SK-N-SH (cell line): ENCODE data around the gene PSMG4. TPM values are rescaled to one million over a fixed set of nuclear protein-coding genes. Genes with fewer than 3 reads are reported as not detected.

Experiments used
- CTCF ChIA-PET: fragments of 300-600, 350-600 bp; formaldehyde crosslinking; extraction: SDS; loops from one replicate; lab custom pipeline; 2021; lab: Yijun Ruan, JAX
- POLR2A ChIA-PET: fragments of 350-600 bp; sonication (Branson Sonifier 250); formaldehyde crosslinking; extraction: SDS; loops from one replicate; lab custom pipeline; 2020; ENCODE audit warnings: antibody characterized with exemption, inconsistent platforms; lab: Yijun Ruan, JAX
- DNase-seq: peaks from one replicate; pipeline ENCODE4 v3.0.0; 2012
- H2AFZ ChIP-seq: fragments of 200-600 bp; sonication (generic); 2 replicates; pipeline ENCODE4 v1.8.1; 2016; ENCODE audit warnings: antibody characterized with exemption, mild to moderate bottlenecking, low read depth
- H3F3A ChIP-seq: fragments of 200-600 bp; sonication (generic); replicated peaks from 2 replicates; pipeline ENCODE3; 2016; ENCODE audit warnings: antibody characterized with exemption, mild to moderate bottlenecking; ENCODE audit not compliant: insufficient read depth
- H3K27ac ChIP-seq, 2 experiments: fragments of 200-500 bp in 1 of 2; fragments of 200-600 bp in 1 of 2; sonication (Bioruptor generic) in 1 of 2; sonication (generic), shearing (Covaris generic) in 1 of 2; 2 replicates each; pipeline versions ENCODE4 v1.5.1 to v1.6.1; 2014 to 2016; ENCODE audit warnings: low read depth in 2 of 2, inconsistent platforms in 1 of 2, low read length in 1 of 2, mild to moderate bottlenecking in 1 of 2, mixed read lengths in 1 of 2
- H3K27me3 ChIP-seq: fragments of 200-600 bp; sonication (generic), shearing (Covaris generic); 2 replicates; pipeline ENCODE4 v1.6.1; 2016; ENCODE audit warnings: mixed run types; ENCODE audit not compliant: insufficient read depth
- H3K36me3 ChIP-seq, 2 experiments: fragments of 200-500 bp in 1 of 2; fragments of 200-600 bp in 1 of 2; sonication (Bioruptor generic) in 1 of 2; sonication (generic) in 1 of 2; replicated peaks in 1 of 2; 2 replicates each; pipeline versions ENCODE3 to v1.5.1; 2014 to 2016; ENCODE audit warnings: low read length in 1 of 2, mild to moderate bottlenecking in 1 of 2; ENCODE audit not compliant: insufficient read depth in 2 of 2, control insufficient read depth in 1 of 2
- H3K4me1 ChIP-seq, 2 experiments: fragments of 200-500 bp in 1 of 2; fragments of 200-600 bp in 1 of 2; sonication (Bioruptor generic) in 1 of 2; sonication (generic), shearing (Covaris generic) in 1 of 2; 2 replicates each; pipeline versions ENCODE4 v1.5.1 to v1.6.1; 2014 to 2016; ENCODE audit warnings: low read depth in 1 of 2, low read length in 1 of 2, mixed run types in 1 of 2; ENCODE audit not compliant: insufficient read depth in 2 of 2, control insufficient read depth in 1 of 2
- H3K4me2 ChIP-seq: fragments of 200-600 bp; sonication (generic), shearing (Covaris generic); 2 replicates; pipeline ENCODE4 v1.6.1; 2017; ENCODE audit warnings: mixed run types
- H3K4me3 ChIP-seq, 2 experiments: fragments of 200-500 bp in 1 of 2; fragments of 200-600 bp in 1 of 2; sonication (Bioruptor generic) in 1 of 2; sonication (generic), shearing (Covaris generic) in 1 of 2; 2 replicates each; pipeline versions ENCODE4 v1.5.1 to v1.8.1; 2014 to 2016; ENCODE audit warnings: low read depth in 2 of 2, inconsistent platforms in 1 of 2, low read length in 1 of 2, mild to moderate bottlenecking in 1 of 2, mixed read lengths in 1 of 2, moderate library complexity in 1 of 2
- H3K79me2 ChIP-seq: fragments of 200-600 bp; sonication (generic); 2 replicates; pipeline ENCODE4 v1.8.1; 2017; ENCODE audit warnings: mild to moderate bottlenecking; ENCODE audit not compliant: insufficient read depth
- H3K9ac ChIP-seq: fragments of 200-600 bp; sonication (generic); 2 replicates; pipeline ENCODE4 v1.6.1; 2017; ENCODE audit warnings: mixed run types
- H3K9me2 ChIP-seq: fragments of 200-600 bp; sonication (generic); 2 replicates; pipeline ENCODE4 v1.6.1; 2017; ENCODE audit warnings: mixed run types
- H3K9me3 ChIP-seq: fragments of 200-600 bp; sonication (generic); 2 replicates; pipeline ENCODE4 v1.6.1; 2017; ENCODE audit warnings: mixed run types, mild to moderate bottlenecking, moderate library complexity
- H4K20me1 ChIP-seq: fragments of 200-600 bp; sonication (generic); 2 replicates; pipeline ENCODE4 v1.6.1; 2017; ENCODE audit warnings: mild to moderate bottlenecking, mixed run types; ENCODE audit not compliant: insufficient read depth
- CHD2 ChIP-seq: fragments of 150-350 bp; IDR thresholded peaks from 2 replicates; pipeline ENCODE4 v1.6.1; 2018; ENCODE audit warnings: low read length; ENCODE audit not compliant: partially characterized antibody
- EZH2phosphoT487 ChIP-seq: fragments of 200-600 bp; sonication (generic); IDR thresholded peaks from 2 replicates; pipeline ENCODE4 v1.6.1; 2017; ENCODE audit warnings: low read depth, mixed run types, mild to moderate bottlenecking, antibody characterized with exemption, moderate library complexity, borderline replicate concordance
- GABPA ChIP-seq: IDR thresholded peaks from 2 replicates; pipeline ENCODE4 v1.4.0; 2012; ENCODE audit warnings: low read depth, mild to moderate bottlenecking
- MXI1 ChIP-seq: IDR thresholded peaks from 2 replicates; pipeline ENCODE4 v1.6.1; 2012; ENCODE audit warnings: mild to moderate bottlenecking, low read depth, low read length, improper control_type of control experiment
- NFIC ChIP-seq: IDR thresholded peaks from 2 replicates; pipeline ENCODE4 v1.4.0; 2012; ENCODE audit warnings: borderline replicate concordance
- NRF1 ChIP-seq: IDR thresholded peaks from 2 replicates; pipeline ENCODE4 v1.6.1; 2012; ENCODE audit warnings: low read depth, mild to moderate bottlenecking, low read length
- PBX3 ChIP-seq: IDR thresholded peaks from 2 replicates; pipeline ENCODE4; 2012
- POLR2AphosphoS5 ChIP-seq: IDR thresholded peaks from 2 replicates; pipeline ENCODE4 v1.6.1; 2012; ENCODE audit warnings: low read depth, low read length
- RCOR1 ChIP-seq: fragments of 150-350 bp; IDR thresholded peaks from 2 replicates; pipeline ENCODE4 v1.6.1; 2017; ENCODE audit warnings: antibody characterized with exemption, low read length
- REST ChIP-seq: IDR thresholded peaks from 2 replicates; pipeline ENCODE4 v1.6.1; 2012; ENCODE audit warnings: mild to moderate bottlenecking, low read depth, low read length, moderate library complexity
- SIN3A ChIP-seq: IDR thresholded peaks from 2 replicates; pipeline ENCODE4 v1.6.1; 2012; ENCODE audit warnings: low read depth, mild to moderate bottlenecking, low read length, moderate library complexity, borderline replicate concordance
- SMC3 ChIP-seq: IDR thresholded peaks from 2 replicates; pipeline ENCODE4 v1.6.1; 2012; ENCODE audit warnings: low read depth, low read length, improper control_type of control experiment
- TAF1 ChIP-seq: IDR thresholded peaks from 2 replicates; pipeline ENCODE4 v1.6.1; 2012; ENCODE audit warnings: low read depth, mild to moderate bottlenecking, low read length, moderate library complexity, borderline replicate concordance
- WGBS: methylation state at CpG from one replicate; pipeline ENCODE4 v1.1.6; 2017; ENCODE audit warnings: low lambda C conversion rate; 5-methylcytosine and 5-hydroxymethylcytosine counted together
- polyA plus RNA-seq, 3 experiments: library from polyadenylated mRNA; depleted of rRNA; stranded (reverse); fragments of >200 nt; gene quantifications; 2 replicates each; pipeline ENCODE4 v1.2.3, GENCODE V29; 2012
- TF ChIP-seq, protein P1 (sequence below): IDR thresholded peaks from 2 replicates; pipeline ENCODE4 v1.4.0; 2012; ENCODE audit warnings: low read depth

The PSMG4 gene
- polyA plus RNA-seq, 1 of the 3 experiments (the other 2 are of a cell fraction), result 61.3 TPM

DNA sequence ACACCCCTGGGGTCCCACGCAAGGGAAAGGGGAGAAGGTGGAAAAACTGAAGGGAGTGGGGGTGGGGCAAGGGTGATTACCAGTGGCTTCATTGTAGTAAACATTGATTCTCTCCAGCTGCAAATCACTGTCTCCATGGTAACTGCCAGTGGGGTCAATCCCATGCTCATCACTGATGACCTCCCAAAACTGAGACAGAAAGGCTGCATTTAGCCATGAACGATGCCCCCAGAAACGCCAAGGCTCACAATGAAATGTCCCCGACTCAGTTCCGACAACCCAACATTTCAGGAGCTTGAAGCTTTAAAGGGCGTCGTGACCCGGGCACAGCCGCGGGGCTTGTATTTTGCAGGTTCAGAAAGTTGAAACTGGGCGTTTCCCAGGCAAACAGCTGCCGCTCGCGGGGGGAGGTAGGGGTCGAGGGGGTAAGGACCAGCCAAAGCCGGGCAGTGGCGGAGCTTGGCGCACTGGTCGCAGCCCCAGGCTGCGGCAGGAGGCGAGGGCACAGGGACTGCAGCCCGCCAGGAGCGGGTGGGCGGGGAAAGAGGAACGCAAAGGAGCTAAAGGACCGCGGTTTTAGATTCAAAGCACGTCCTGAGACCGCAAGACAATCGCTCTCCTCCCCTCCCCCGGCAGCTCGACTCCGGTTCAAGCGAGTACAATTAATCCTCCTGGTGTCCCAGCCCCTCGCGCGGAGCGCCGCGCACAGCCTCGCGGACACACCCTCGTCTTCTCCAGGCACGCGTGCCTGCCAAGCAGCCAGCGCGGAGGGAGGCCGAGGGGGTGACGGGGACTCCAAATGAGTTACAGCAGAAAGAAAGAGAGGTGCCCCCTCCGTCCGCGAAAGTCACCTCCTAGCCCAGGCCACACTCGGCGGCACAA, 32.0 kb upstream of the PSMG4 start:
- 4% methylated on average over 46 of the region's 54 CpGs for WGBS
- Histone ChIP-seq H3K4me3 (peak overlapping the region; percentile 75 to 86), H3K4me1 (peaks cover 10 to 11% of the 10 kb centered on the region in 2 experiments; a peak in 3 of 4 replicates), H3K9me3 (no peaks in the 10 kb centered on the region), H2AFZ (peak overlapping the region; percentile 52), H3K9me2 (no peaks in the 10 kb centered on the region), H4K20me1 (peaks cover 13% of the 10 kb centered on the region), H3F3A (peaks cover 25% of the 10 kb centered on the region), H3K9ac (peak overlapping the region; percentile 79), H3K4me2 (peak overlapping the region; percentile 98), H3K27ac (peak overlapping the region in 1 of 2 experiments; percentile 87; a peak in 2 of 4 replicates), H3K27me3 (peaks cover 15% of the 10 kb centered on the region; the same call in 1 of the 2 replicates), H3K79me2 (peaks cover 16% of the 10 kb centered on the region; the same call in 1 of the 2 replicates), H3K36me3 (peaks cover 0 to 15% of the 10 kb centered on the region in 2 experiments)
- ChIA-PET POLR2A (interaction anchor here (0.7 to 2.8 kb wide), 15 partner anchors 13 to 795 kb away, joined by 3 to 22 read pairs (median 3); partner anchors contain the start of genes BPHL and TUBB2A), CTCF (interaction anchor here (0.6 to 1.8 kb wide), 7 partner anchors 12 to 274 kb away, joined by 3 to 7 read pairs (median 4); partner anchors contain the start of gene TUBB2A)
- TF ChIP-seq, protein P1, sequence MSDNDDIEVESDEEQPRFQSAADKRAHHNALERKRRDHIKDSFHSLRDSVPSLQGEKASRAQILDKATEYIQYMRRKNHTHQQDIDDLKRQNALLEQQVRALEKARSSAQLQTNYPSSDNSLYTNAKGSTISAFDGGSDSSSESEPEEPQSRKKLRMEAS, result peak; percentile 70
- TF ChIP-seq RCOR1, result 0 out of 2 replicates have a peak, but pooled peaks have one; percentile 5
- no peak for TF ChIP-seq GABPA
- peak; percentile 72 for DNase-seq

GRCh38 chr6:3227363-3228045, 31.2 kb upstream of the PSMG4 start, which contains the start of gene TUBB2B:
TUBB2B (minus strand) TSS chr6:3227653; CDS start chr6:3227543, 110 bp downstream.
- peaks cover 10 to 11% of the 10 kb centered on the region in 2 experiments; a peak in 3 of 4 replicates for H3K4me1 ChIP-seq
- no peaks in the 10 kb centered on the region for H3K9me3 ChIP-seq
- 4% methylated on average over 33 of the region's 66 CpGs for WGBS
- peaks cover 13% of the 10 kb centered on the region for H4K20me1 ChIP-seq
- H3F3A ChIP-seq, result peaks cover 30% of the 10 kb centered on the region
- H2AFZ ChIP-seq, result peak within 1 kb of the TSS; percentile 52
- H3K4me3 ChIP-seq, result peak within 1 kb of the TSS; percentile 75 to 86
- POLR2A ChIA-PET, result interaction anchor here (0.9 to 5.1 kb wide), 11 partner anchors 13 to 794 kb away, joined by 3 to 88 read pairs (median 8); partner anchors contain the start of genes BPHL and TUBB2A
- peaks cover 15% of the 10 kb centered on the region; the same call in 1 of the 2 replicates for H3K27me3 ChIP-seq
- H3K36me3 ChIP-seq, result peaks cover 0 to 15% of the 10 kb centered on the region in 2 experiments
- H3K27ac ChIP-seq, result peak within 1 kb of the TSS in 1 of 2 experiments; percentile 97; a peak in 3 of 4 replicates
- CTCF ChIA-PET, result interaction anchor here (1.0 to 9.6 kb wide), 6 partner anchors 13 to 71 kb away, joined by 3 to 63 read pairs (median 4); partner anchors contain the start of gene TUBB2A
- DNase-seq, result peak; percentile 97
- H3K79me2 ChIP-seq, result peaks cover 16% of the 10 kb centered on the region; the same call in 1 of the 2 replicates
- no peaks in the 10 kb centered on the region for H3K9me2 ChIP-seq
- TF ChIP-seq PBX3, result 0 out of 2 replicates have a peak, but pooled peaks have one; percentile 4
- peak; percentile 72; the same call in 1 of the 2 replicates for TF ChIP-seq SIN3A
- TF ChIP-seq, protein P1, result peak; percentile 7; the same call in 1 of the 2 replicates
- 0 out of 2 replicates have a peak, but pooled peaks have one; percentile 8 for TF ChIP-seq NRF1
- TF ChIP-seq REST, result peak; percentile 40; the same call in 1 of the 2 replicates
- TF ChIP-seq TAF1, result peak; percentile 91
- TF ChIP-seq EZH2phosphoT487, result no peak
- TF ChIP-seq CHD2, result peak; percentile 34
- peak; percentile 99 for TF ChIP-seq POLR2AphosphoS5
- TF ChIP-seq NFIC, result no peak
- TF ChIP-seq MXI1, result peak; percentile 48
- TF ChIP-seq SMC3, result no peak
- peak within 1 kb of the TSS; percentile 79 for H3K9ac ChIP-seq
- H3K4me2 ChIP-seq, result peak within 1 kb of the TSS; percentile 98
